ENCODE measurements around the gene GOLGA2. TPM values are rescaled to one million over a fixed set of nuclear protein-coding genes. Genes with fewer than 3 reads are reported as not detected.

The GOLGA2 gene
- total RNA-seq, 1 donor: 116 TPM

GRCh38 chr9:128304136-128304970, 28.5 kb upstream of the GOLGA2 start:
- H3K4me3 ChIP-seq (ENCODE audit: low read depth, low read length): no peak overlapping the region
- DNase-seq (ENCODE audit: low read depth): no peak
- TF ChIP-seq CTCF (IDR thresholded peaks at IDR 0.05; ENCODE audit: insufficient read depth, low read depth, low read length): no peak

GRCh38 chr9:128298535-128299482, 23.0 kb upstream of the GOLGA2 start:
- no peak overlapping the region for H3K4me3 ChIP-seq (ENCODE audit: low read depth, low read length)
- DNase-seq (ENCODE audit: low read depth): no peak
- no peak for TF ChIP-seq CTCF (IDR thresholded peaks at IDR 0.05; ENCODE audit: insufficient read depth, low read depth, low read length)

GRCh38 chr9:128297221-128297773, 21.5 kb upstream of the GOLGA2 start:
- no peak overlapping the region for H3K4me3 ChIP-seq (ENCODE audit: low read depth, low read length)
- no peak for DNase-seq (ENCODE audit: low read depth)
- TF ChIP-seq CTCF (IDR thresholded peaks at IDR 0.05; ENCODE audit: insufficient read depth, low read depth, low read length): no peak

GRCh38 chr9:128296340-128297220, 20.8 kb upstream of the GOLGA2 start:
- DNase-seq (ENCODE audit: low read depth): peak; percentile 38
- no peak for TF ChIP-seq CTCF (IDR thresholded peaks at IDR 0.05; ENCODE audit: insufficient read depth, low read depth, low read length)
- H3K4me3 ChIP-seq (ENCODE audit: low read depth, low read length): no peak overlapping the region

- DNase-seq (ENCODE audit: low read depth): no peak
- no peak for TF ChIP-seq CTCF (IDR thresholded peaks at IDR 0.05; ENCODE audit: insufficient read depth, low read depth, low read length)
- no peak overlapping the region for H3K4me3 ChIP-seq (ENCODE audit: low read depth, low read length)
Measured at GRCh38 chr9:128294142-128294541, 18.3 kb upstream of the GOLGA2 start.

GRCh38 chr9:128293091-128293490, 17.3 kb upstream of the GOLGA2 start:
- no peak for DNase-seq (ENCODE audit: low read depth)
- no peak overlapping the region for H3K4me3 ChIP-seq (ENCODE audit: low read depth, low read length)
- TF ChIP-seq CTCF (IDR thresholded peaks at IDR 0.05; ENCODE audit: insufficient read depth, low read depth, low read length): no peak
